LNCAP (cell line): ENCODE measurements around the gene TMEM9.

Source experiments
- CTCF ChIP-seq: fragments of 450-650 bp; IDR thresholded peaks from 2 replicates; pipeline ENCODE4 v1.5.1; 2017; ENCODE audit warnings: mild to moderate bottlenecking

TMEM9 gene

DNA sequence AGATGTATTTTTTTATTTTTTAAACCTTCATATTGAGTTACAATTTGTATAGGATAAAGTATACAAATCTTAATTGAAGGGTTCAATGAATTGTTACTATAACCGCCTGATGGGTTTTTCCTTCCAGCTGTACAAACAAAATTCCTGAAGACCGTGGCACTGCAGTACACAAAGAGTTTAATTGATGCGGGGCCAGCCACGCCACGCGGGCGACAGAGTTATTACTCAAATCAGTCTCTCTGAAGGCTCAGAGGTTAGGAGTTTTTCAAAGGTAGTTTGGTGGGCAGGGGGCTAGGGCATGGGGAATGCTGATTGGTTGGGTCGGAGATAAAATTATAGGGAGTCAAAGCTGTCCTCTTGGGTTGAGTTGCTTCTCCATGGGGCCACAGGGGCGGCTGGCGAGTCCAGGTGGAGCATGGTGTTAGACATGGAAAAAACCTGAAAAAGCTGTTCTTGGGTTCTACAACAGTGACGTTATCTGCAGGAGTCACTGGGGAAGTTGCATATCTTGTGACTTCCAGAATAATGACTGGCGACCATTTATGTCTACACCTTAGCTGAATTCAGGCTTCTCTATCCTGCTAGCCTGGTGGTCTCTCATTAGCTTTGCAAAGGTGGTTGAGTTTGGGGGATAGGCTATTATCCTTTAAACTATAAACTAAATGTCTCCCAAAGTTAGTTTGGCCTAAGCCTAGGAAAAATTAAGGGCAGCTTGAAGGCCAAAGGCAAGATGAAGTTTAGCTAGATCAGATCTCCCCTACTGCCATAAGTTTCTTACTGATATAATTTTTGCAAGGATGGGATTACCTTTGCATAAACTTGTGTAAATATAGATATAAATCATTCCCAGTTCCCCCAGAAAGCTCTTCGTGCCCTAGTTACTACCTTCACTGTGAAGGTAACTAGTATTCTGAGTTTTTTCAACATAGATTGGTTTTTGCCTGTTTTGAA, 13.0 kb upstream of the TMEM9 start:
- TF ChIP-seq CTCF: no peak

- no peak for TF ChIP-seq CTCF
These were observed 10.4 kb upstream of the TMEM9 start for GRCh38 chr1:201164645-201165044.

- TF ChIP-seq CTCF: no peak
These were observed 9.4 kb upstream of the TMEM9 start for GRCh38 chr1:201163707-201164106.

DNA sequence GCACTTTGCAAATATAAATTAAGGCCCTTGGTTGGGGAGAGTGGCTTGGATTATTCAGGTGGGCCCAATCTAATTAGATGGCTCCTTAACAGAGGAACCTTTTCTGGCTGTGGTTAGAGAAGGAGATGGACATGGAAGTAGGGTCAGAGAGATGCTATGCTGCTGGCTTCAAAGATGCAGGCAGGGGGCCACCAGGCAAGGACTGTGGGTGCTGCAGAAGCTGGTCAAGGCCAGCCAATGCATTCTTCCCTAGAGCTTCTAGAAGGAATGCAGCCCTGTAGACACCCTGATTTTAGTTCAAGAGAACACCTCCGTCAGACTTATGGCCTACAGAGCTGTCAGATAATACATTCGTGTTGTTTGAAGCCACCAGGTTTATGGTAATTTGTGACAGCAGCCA, 3.7 kb upstream of the TMEM9 start:
- no peak for TF ChIP-seq CTCF

GRCh38 chr1:201156819-201157218, 2.5 kb upstream of the TMEM9 start:
- TF ChIP-seq CTCF: no peak

- TF ChIP-seq CTCF: no peak
These were observed 2.1 kb upstream of the TMEM9 start for GRCh38 chr1:201156346-201156745.

GRCh38 chr1:201155354-201155753, 1.1 kb upstream of the TMEM9 start:
- TF ChIP-seq CTCF: no peak
